GM12878 (cell line): ENCODE measurements around the gene LMBR1. TPM values are rescaled to one million over a fixed set of nuclear protein-coding genes. Genes with fewer than 3 reads are reported as not detected.

Source experiments
- ATAC-seq: fragments of 200-7000 bp; cut with Tn5 transposase; 3 replicates; pipeline ENCODE4 v1.9.1; 2020; ENCODE audit warnings: mild to moderate bottlenecking, moderate library complexity
- BruUV-seq: library from RNA; stranded (reverse); fragments of 400-500 nt; replicated peaks from 2 replicates; lab custom pipeline; 2021; lab: Mats Ljungman, UMichigan
- CTCF ChIA-PET: fragments of 300-600 bp; sonication (Branson Sonifier 250); formaldehyde crosslinking; extraction: SDS; loops from one replicate; lab custom pipeline; 2021; ENCODE audit warnings: inconsistent platforms; lab: Yijun Ruan, JAX
- POLR2A ChIA-PET: fragments of 350-600 bp; formaldehyde crosslinking; extraction: SDS; loops from one replicate; lab custom pipeline; 2021; ENCODE audit warnings: inconsistent platforms; lab: Charles Lee
- RAD21 ChIA-PET: fragments of 300-600 bp; sonication (Branson Sonifier 250); formaldehyde crosslinking; loops from one replicate; lab custom pipeline; 2023; ENCODE audit warnings: antibody characterized with exemption; ENCODE audit not compliant: unreplicated experiment; lab: Charles Lee
- SMC1A ChIA-PET: fragments of 300-600 bp; sonication (Branson Sonifier 250); formaldehyde crosslinking; loops from one replicate; lab custom pipeline; 2023; ENCODE audit not compliant: unreplicated experiment, uncharacterized antibody; lab: Charles Lee
- DNase-seq: peaks from one replicate; pipeline ENCODE4 v3.0.0-alpha.2; 2011; ENCODE audit warnings: low read depth, low spot score
- FAIRE-seq: peaks from 3 replicates; lab custom pipeline; 2011; peaks lifted over from hg19 to GRCh38; lab: Jason Lieb, UNC
- H2AFZ ChIP-seq: 2 replicates; pipeline ENCODE4 v1.6.0; 2011; ENCODE audit warnings: low read depth, low read length, control low read depth; ENCODE audit not compliant: control insufficient read depth
- H3K27ac ChIP-seq: 2 replicates; pipeline ENCODE4 v1.5.1; 2011; ENCODE audit warnings: control low read depth; ENCODE audit not compliant: control insufficient read depth, insufficient read depth
- H3K27me3 ChIP-seq, 2 experiments: replicated peaks in 1 of 2; 2 replicates each; pipeline versions ENCODE4 v1.6.0 to v1.6.1; 2011; ENCODE audit warnings: low read length in 1 of 2; ENCODE audit not compliant: control insufficient read depth in 2 of 2, insufficient read depth in 2 of 2
- H3K36me3 ChIP-seq, 2 experiments: 2 replicates each; pipeline ENCODE4 v1.5.1; 2011; ENCODE audit warnings: low read length in 1 of 2; ENCODE audit not compliant: control insufficient read depth in 2 of 2, insufficient read depth in 2 of 2
- H3K4me1 ChIP-seq: 2 replicates; pipeline ENCODE4 v1.6.1; 2011; ENCODE audit warnings: mild to moderate bottlenecking, low read length, moderate library complexity, mixed read lengths; ENCODE audit not compliant: control insufficient read depth, insufficient read depth
- H3K4me2 ChIP-seq: 2 replicates; pipeline ENCODE4 v1.6.0; 2011; ENCODE audit warnings: control low read depth; ENCODE audit not compliant: control insufficient read depth, insufficient read depth
- H3K4me3 ChIP-seq: fragments of 200-600 bp; sonication (generic); 2 replicates; pipeline ENCODE4 v1.5.1; 2016
- H3K79me2 ChIP-seq: 2 replicates; pipeline ENCODE4 v1.6.0; 2011; ENCODE audit warnings: low read length; ENCODE audit not compliant: control insufficient read depth, insufficient read depth
- H3K9ac ChIP-seq: 2 replicates; pipeline ENCODE4 v1.8.0; 2011; ENCODE audit warnings: low read length, control low read depth, mixed read lengths; ENCODE audit not compliant: control insufficient read depth, insufficient read depth
- H3K9me3 ChIP-seq: replicated peaks from 3 replicates; pipeline ENCODE4 v1.5.1; 2011; ENCODE audit warnings: mild to moderate bottlenecking, low read length; ENCODE audit not compliant: control insufficient read depth, insufficient read depth
- H4K20me1 ChIP-seq: 2 replicates; pipeline ENCODE4 v1.6.0; 2011; ENCODE audit not compliant: control insufficient read depth, insufficient read depth
- BRCA1 ChIP-seq: IDR thresholded peaks from 2 replicates; pipeline ENCODE4 v1.6.1; 2011; ENCODE audit warnings: low read depth, low read length, improper control_type of control experiment
- EED ChIP-seq: sonication (generic); IDR thresholded peaks from 2 replicates; pipeline ENCODE4 v1.6.1; 2016; ENCODE audit warnings: antibody characterized with exemption, low read depth
- FOXK2 ChIP-seq: fragments of 450-650 bp; IDR thresholded peaks from 2 replicates; pipeline ENCODE4 v1.6.1; 2017; ENCODE audit warnings: mild to moderate bottlenecking, moderate library complexity
- GATAD2B ChIP-seq: fragments of 450-650 bp; conservative IDR thresholded peaks from 2 replicates; pipeline ENCODE4 v1.6.1; 2017; ENCODE audit warnings: low read depth, mild to moderate bottlenecking, moderate library complexity
- IKZF1 ChIP-seq: fragments of 450-650 bp; conservative IDR thresholded peaks from 2 replicates; pipeline ENCODE4 v1.6.1; 2017; ENCODE audit warnings: antibody characterized with exemption, mild to moderate bottlenecking
- MEF2B ChIP-seq: fragments of 450-650 bp; IDR thresholded peaks from 2 replicates; pipeline ENCODE4 v1.6.1; 2018; ENCODE audit warnings: mild to moderate bottlenecking, moderate library complexity; ENCODE audit not compliant: partially characterized antibody, poor library complexity, severe bottlenecking
- NRF1 ChIP-seq: conservative IDR thresholded peaks from 2 replicates; pipeline ENCODE4 v1.6.1; 2011; ENCODE audit warnings: mild to moderate bottlenecking, low read depth, low read length, improper control_type of control experiment
- RAD51 ChIP-seq: fragments of 450-650 bp; IDR thresholded peaks from 2 replicates; pipeline ENCODE4 v1.6.1; 2016; ENCODE audit warnings: moderate library complexity, mild to moderate bottlenecking, inconsistent platforms
- SKIL ChIP-seq: fragments of 450-650 bp; IDR thresholded peaks from 2 replicates; pipeline ENCODE4 v1.6.1; 2017; ENCODE audit warnings: mild to moderate bottlenecking, low read depth, inconsistent platforms; ENCODE audit not compliant: poor library complexity, severe bottlenecking
- SREBF1 ChIP-seq: IDR thresholded peaks from 2 replicates; pipeline ENCODE4 v1.6.1; 2012; ENCODE audit warnings: mild to moderate bottlenecking, low read length
- YBX1 ChIP-seq: fragments of 450-650 bp; IDR thresholded peaks from 2 replicates; pipeline ENCODE4 v1.6.1; 2016; ENCODE audit warnings: antibody characterized with exemption
- ZNF217 ChIP-seq: fragments of 450-650 bp; IDR thresholded peaks from 2 replicates; pipeline ENCODE4 v1.6.1; 2017; ENCODE audit warnings: antibody characterized with exemption, mild to moderate bottlenecking
- WGBS: methylation state at CpG from one replicate; pipeline ENCODE4 v1.1.6; 2016; ENCODE audit warnings: low lambda C conversion rate; ENCODE audit not compliant: insufficient replicate concordance, insufficient coverage; ENCODE audit errors: missing lambda C conversion rate; 5-methylcytosine and 5-hydroxymethylcytosine counted together
- in situ Hi-C: fragments of 300-500 bp; cut with MboI; formaldehyde crosslinking; loops from 9 replicates; pipeline ENCODE4 v1.14.3; 2018; ENCODE audit warnings: mixed read lengths
- intact Hi-C: fragments of 100-400 bp; cut with micrococcal nuclease; formaldehyde crosslinking; loops from one replicate; pipeline ENCODE4 v1.14.2; 2022; ENCODE audit not compliant: unreplicated experiment
- polyA plus RNA-seq, 11 experiments: library from polyadenylated mRNA; depleted of rRNA in 4 of 11; unstranded in 6 of 11; stranded (reverse) in 5 of 11; fragments of >200 nt; fragmentation: Nextera tagmentation in 4 of 11; fragmentation: Illumina TruSeq in 1 of 11; extraction: Ambion mirVana in 4 of 11; extraction: Trizol in 1 of 11; gene quantifications; 1 replicate in 1 of 11; 2 replicates in 10 of 11; pipeline versions ENCODE4 v1.2.1 to v1.2.3, GENCODE V29; 2011 to 2016; ENCODE audit warnings: inconsistent platforms in 2 of 11, missing spikeins in 2 of 11, low read depth in 1 of 11
- total RNA-seq, 4 experiments: library from RNA; depleted of rRNA in 3 of 4; stranded (reverse); fragments of >200 nt in 3 of 4; fragmentation: Illumina TruSeq in 1 of 4; extraction: Trizol in 1 of 4; gene quantifications; 2 replicates each; pipeline versions ENCODE4 v1.2.1 to v1.2.3, GENCODE V29; 2013 to 2021

Gene LMBR1
- total and polyA plus RNA-seq, 10 of the 15 experiments (the other 5 are each of a cell fraction or from before 2014, with no cell fraction given), result 4.0 to 63.5 (median 28.8) TPM

GRCh38 chr7:156889746-156890145 lies 3.2 kb downstream of the LMBR1 start:
- Histone ChIP-seq H3K79me2 (peaks cover 29% of the 10 kb centered on the region), H4K20me1 (no peaks in the 10 kb centered on the region), H3K4me2 (no peak overlapping the region), H3K27ac (no peak overlapping the region), H2AFZ (no peak overlapping the region), H3K27me3 (no peaks in the 10 kb centered on the region), H3K9me3 (no peaks in the 10 kb centered on the region), H3K9ac (no peak overlapping the region), H3K4me3 (no peak overlapping the region; the same call in 1 of the 2 replicates), H3K4me1 (peaks cover under 1% of the 10 kb centered on the region; the same call in 1 of the 2 replicates), H3K36me3 (0 out of 4 replicates have a peak, but pooled peaks cover 0 to 4% of the 10 kb centered on the region in 2 experiments)
- ChIA-PET CTCF (no interaction called here), POLR2A (no interaction called here), RAD21 (no interaction called here), SMC1A (no interaction called here)
- FAIRE-seq (no peak), DNase-seq (no peak), ATAC-seq (no peak)
- intact Hi-C loops, result loop anchor here (10.0 kb wide), 1 partner anchor 125 kb away; the partner anchor contains the start of gene MNX1
- BruUV-seq, result no TSS peak
- in situ Hi-C loops, result no loop called here
- TF ChIP-seq GATAD2B, result no peak
- no peak for TF ChIP-seq BRCA1
- no peak for TF ChIP-seq ZNF217
- no peak for TF ChIP-seq FOXK2
- no peak for TF ChIP-seq SKIL
- TF ChIP-seq MEF2B, result no peak
- no peak for TF ChIP-seq SREBF1
- no peak for TF ChIP-seq NRF1
- TF ChIP-seq YBX1, result no peak
- TF ChIP-seq RAD51, result no peak
- no peak for TF ChIP-seq EED
- no peak for TF ChIP-seq IKZF1
- WGBS, result 100% methylated on average over 4 of the region's 4 CpGs
